HL-60 (cell line): ENCODE results near the gene CCDC181.

ENCODE experiments used
- DNase-seq, 2 experiments: peaks; one replicate each; pipeline ENCODE4 v3.0.0-alpha.2; 2010 to 2020; ENCODE audit warnings: low read depth in 1 of 2, low spot score in 1 of 2
- H3K27ac ChIP-seq: fragments of 250-450 bp; sonication (Bioruptor Pico); replicated peaks from 2 replicates; pipeline ENCODE4 v1.5.1; 2020; ENCODE audit warnings: mild to moderate bottlenecking, moderate library complexity
- H3K27me3 ChIP-seq: fragments of 250-450 bp; sonication (Bioruptor Pico); 2 replicates; pipeline ENCODE4 v1.5.1; 2021; ENCODE audit warnings: mild to moderate bottlenecking, moderate library complexity; ENCODE audit not compliant: insufficient read depth, poor library complexity, severe bottlenecking
- H3K4me3 ChIP-seq: replicated peaks from 2 replicates; pipeline ENCODE4 v1.5.1; 2011; ENCODE audit warnings: mild to moderate bottlenecking, control low read depth, low read length; ENCODE audit not compliant: insufficient read depth
- GABPA ChIP-seq: IDR thresholded peaks from 2 replicates; pipeline ENCODE4 v1.6.1; 2012; ENCODE audit warnings: low read depth
- POLR2AphosphoS5 ChIP-seq: IDR thresholded peaks from 2 replicates; pipeline ENCODE4 v1.6.1; 2012; ENCODE audit warnings: low read depth
- REST ChIP-seq: IDR thresholded peaks from 2 replicates; pipeline ENCODE4 v1.6.1; 2012; ENCODE audit warnings: low read depth; ENCODE audit not compliant: insufficient replicate concordance
- SPI1 ChIP-seq: IDR thresholded peaks from 2 replicates; pipeline ENCODE4 v1.6.1; 2012; ENCODE audit warnings: low read depth, mild to moderate bottlenecking, borderline replicate concordance
- TF ChIP-seq, protein P1 (sequence below): IDR thresholded peaks from one replicate; pipeline ENCODE4 v1.5.1; 2011; ENCODE audit warnings: low read length, control low read depth, inconsistent platforms; ENCODE audit not compliant: insufficient read depth

CCDC181 gene

GRCh38 chr1:169383449-169383848, 43.8 kb downstream of the CCDC181 start:
- no peak overlapping the region for H3K4me3 ChIP-seq
- H3K27me3 ChIP-seq: no peaks in the 10 kb centered on the region
- TF ChIP-seq SPI1: no peak
- TF ChIP-seq GABPA: no peak
- TF ChIP-seq POLR2AphosphoS5: no peak
- TF ChIP-seq REST: no peak
- TF ChIP-seq, protein P1, sequence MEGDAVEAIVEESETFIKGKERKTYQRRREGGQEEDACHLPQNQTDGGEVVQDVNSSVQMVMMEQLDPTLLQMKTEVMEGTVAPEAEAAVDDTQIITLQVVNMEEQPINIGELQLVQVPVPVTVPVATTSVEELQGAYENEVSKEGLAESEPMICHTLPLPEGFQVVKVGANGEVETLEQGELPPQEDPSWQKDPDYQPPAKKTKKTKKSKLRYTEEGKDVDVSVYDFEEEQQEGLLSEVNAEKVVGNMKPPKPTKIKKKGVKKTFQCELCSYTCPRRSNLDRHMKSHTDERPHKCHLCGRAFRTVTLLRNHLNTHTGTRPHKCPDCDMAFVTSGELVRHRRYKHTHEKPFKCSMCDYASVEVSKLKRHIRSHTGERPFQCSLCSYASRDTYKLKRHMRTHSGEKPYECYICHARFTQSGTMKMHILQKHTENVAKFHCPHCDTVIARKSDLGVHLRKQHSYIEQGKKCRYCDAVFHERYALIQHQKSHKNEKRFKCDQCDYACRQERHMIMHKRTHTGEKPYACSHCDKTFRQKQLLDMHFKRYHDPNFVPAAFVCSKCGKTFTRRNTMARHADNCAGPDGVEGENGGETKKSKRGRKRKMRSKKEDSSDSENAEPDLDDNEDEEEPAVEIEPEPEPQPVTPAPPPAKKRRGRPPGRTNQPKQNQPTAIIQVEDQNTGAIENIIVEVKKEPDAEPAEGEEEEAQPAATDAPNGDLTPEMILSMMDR: no peak
- no peak for DNase-seq
- H3K27ac ChIP-seq: no peak overlapping the region

GRCh38 chr1:169381162-169381561, 46.1 kb downstream of the CCDC181 start:
- Histone ChIP-seq H3K4me3 (no peak overlapping the region), H3K27me3 (no peaks in the 10 kb centered on the region), H3K27ac (no peak overlapping the region)
- DNase-seq: no peak
- TF ChIP-seq SPI1 (no peak), REST (no peak), GABPA (no peak), POLR2AphosphoS5 (no peak)
- TF ChIP-seq, protein P1: no peak

- H3K27me3 ChIP-seq: no peaks in the 10 kb centered on the region
- TF ChIP-seq SPI1: peak; percentile 67; the same call in 1 of the 2 replicates
- TF ChIP-seq, protein P1: no peak
- no peak for TF ChIP-seq REST
- no peak for TF ChIP-seq GABPA
- no peak overlapping the region for H3K4me3 ChIP-seq
- peak overlapping the region; percentile 66 for H3K27ac ChIP-seq
- DNase-seq: peak; percentile 50 to 61
These were observed 55.9 kb downstream of the CCDC181 start for GRCh38 chr1:169371404-169371803.
